HEK293 (cell line): ENCODE results near the gene TFR2.

Experiments used
- ZNF140 ChIP-seq: fragments of 450-650 bp; formaldehyde crosslinking; IDR thresholded peaks from 2 replicates; pipeline ENCODE4 v1.5.1; 2016; ENCODE audit warnings: missing biosample characterization, missing genetic modification characterization
- ZNF24 ChIP-seq: fragments of 450-650 bp; formaldehyde crosslinking; IDR thresholded peaks from 2 replicates; pipeline ENCODE4 v1.5.1; 2016; ENCODE audit warnings: missing biosample characterization, missing genetic modification characterization
- TF ChIP-seq, protein P1 (sequence below): fragments of 450-650 bp; formaldehyde crosslinking; IDR thresholded peaks from 2 replicates; pipeline ENCODE4 v1.5.1; 2017; ENCODE audit warnings: missing biosample characterization, missing genetic modification characterization
- TF ChIP-seq, protein P2 (sequence below): fragments of 450-650 bp; formaldehyde crosslinking; IDR thresholded peaks from 2 replicates; pipeline ENCODE4 v1.5.1; 2016; ENCODE audit warnings: missing biosample characterization, missing genetic modification characterization
- TF ChIP-seq, protein P3 (sequence below): IDR thresholded peaks from 2 replicates; pipeline ENCODE4 v1.6.1; 2011; ENCODE audit warnings: mild to moderate bottlenecking, low read depth, low read length, borderline replicate concordance
- TF ChIP-seq, protein P4 (sequence below): fragments of 450-650 bp; formaldehyde crosslinking; IDR thresholded peaks from 2 replicates; pipeline ENCODE4 v1.5.1; 2016; ENCODE audit warnings: missing biosample characterization, missing genetic modification characterization

DNA sequence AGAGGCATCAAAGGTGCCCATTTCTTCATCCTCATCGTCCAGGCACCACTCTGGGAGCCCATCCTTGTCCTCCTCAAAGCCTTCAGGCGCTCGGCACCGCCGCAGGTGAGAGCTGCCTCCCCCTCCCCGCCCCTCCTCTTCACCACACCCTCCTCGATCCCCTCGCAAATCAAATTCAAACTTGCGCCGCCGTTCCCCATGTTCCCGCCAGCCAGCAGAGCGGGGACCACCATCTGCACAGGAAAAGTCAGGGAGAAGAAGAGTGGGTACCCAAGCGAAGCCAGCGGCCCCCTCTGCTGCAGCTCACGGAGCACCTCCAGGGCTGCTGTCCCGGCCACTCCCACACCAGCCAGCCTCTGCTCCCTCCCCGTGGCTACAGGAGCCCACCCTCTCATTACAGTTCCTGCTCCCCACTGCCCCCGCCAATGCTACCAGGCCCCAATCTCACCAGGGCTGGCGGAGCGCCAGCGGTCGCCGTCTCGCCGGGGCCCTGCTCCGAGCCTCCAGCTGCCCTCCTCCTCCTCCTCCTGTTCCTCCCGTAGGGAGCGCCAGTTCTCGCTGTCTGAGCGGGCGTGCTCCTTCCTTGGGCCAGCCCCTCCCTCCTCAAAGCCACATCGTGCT, 45.0 kb upstream of the TFR2 start:
- no peak for TF ChIP-seq ZNF24 (tag by site-specific recombination)
- TF ChIP-seq, protein P1, sequence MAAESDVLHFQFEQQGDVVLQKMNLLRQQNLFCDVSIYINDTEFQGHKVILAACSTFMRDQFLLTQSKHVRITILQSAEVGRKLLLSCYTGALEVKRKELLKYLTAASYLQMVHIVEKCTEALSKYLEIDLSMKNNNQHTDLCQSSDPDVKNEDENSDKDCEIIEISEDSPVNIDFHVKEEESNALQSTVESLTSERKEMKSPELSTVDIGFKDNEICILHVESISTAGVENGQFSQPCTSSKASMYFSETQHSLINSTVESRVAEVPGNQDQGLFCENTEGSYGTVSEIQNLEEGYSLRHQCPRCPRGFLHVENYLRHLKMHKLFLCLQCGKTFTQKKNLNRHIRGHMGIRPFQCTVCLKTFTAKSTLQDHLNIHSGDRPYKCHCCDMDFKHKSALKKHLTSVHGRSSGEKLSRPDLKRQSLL (tag by site-specific recombination), result no peak
- no peak for TF ChIP-seq ZNF140 (tag by site-specific recombination)
- TF ChIP-seq, protein P2, sequence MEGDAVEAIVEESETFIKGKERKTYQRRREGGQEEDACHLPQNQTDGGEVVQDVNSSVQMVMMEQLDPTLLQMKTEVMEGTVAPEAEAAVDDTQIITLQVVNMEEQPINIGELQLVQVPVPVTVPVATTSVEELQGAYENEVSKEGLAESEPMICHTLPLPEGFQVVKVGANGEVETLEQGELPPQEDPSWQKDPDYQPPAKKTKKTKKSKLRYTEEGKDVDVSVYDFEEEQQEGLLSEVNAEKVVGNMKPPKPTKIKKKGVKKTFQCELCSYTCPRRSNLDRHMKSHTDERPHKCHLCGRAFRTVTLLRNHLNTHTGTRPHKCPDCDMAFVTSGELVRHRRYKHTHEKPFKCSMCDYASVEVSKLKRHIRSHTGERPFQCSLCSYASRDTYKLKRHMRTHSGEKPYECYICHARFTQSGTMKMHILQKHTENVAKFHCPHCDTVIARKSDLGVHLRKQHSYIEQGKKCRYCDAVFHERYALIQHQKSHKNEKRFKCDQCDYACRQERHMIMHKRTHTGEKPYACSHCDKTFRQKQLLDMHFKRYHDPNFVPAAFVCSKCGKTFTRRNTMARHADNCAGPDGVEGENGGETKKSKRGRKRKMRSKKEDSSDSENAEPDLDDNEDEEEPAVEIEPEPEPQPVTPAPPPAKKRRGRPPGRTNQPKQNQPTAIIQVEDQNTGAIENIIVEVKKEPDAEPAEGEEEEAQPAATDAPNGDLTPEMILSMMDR (tag by site-specific recombination), result no peak
- TF ChIP-seq, protein P3, sequence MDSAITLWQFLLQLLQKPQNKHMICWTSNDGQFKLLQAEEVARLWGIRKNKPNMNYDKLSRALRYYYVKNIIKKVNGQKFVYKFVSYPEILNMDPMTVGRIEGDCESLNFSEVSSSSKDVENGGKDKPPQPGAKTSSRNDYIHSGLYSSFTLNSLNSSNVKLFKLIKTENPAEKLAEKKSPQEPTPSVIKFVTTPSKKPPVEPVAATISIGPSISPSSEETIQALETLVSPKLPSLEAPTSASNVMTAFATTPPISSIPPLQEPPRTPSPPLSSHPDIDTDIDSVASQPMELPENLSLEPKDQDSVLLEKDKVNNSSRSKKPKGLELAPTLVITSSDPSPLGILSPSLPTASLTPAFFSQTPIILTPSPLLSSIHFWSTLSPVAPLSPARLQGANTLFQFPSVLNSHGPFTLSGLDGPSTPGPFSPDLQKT, result no peak
- TF ChIP-seq, protein P4, sequence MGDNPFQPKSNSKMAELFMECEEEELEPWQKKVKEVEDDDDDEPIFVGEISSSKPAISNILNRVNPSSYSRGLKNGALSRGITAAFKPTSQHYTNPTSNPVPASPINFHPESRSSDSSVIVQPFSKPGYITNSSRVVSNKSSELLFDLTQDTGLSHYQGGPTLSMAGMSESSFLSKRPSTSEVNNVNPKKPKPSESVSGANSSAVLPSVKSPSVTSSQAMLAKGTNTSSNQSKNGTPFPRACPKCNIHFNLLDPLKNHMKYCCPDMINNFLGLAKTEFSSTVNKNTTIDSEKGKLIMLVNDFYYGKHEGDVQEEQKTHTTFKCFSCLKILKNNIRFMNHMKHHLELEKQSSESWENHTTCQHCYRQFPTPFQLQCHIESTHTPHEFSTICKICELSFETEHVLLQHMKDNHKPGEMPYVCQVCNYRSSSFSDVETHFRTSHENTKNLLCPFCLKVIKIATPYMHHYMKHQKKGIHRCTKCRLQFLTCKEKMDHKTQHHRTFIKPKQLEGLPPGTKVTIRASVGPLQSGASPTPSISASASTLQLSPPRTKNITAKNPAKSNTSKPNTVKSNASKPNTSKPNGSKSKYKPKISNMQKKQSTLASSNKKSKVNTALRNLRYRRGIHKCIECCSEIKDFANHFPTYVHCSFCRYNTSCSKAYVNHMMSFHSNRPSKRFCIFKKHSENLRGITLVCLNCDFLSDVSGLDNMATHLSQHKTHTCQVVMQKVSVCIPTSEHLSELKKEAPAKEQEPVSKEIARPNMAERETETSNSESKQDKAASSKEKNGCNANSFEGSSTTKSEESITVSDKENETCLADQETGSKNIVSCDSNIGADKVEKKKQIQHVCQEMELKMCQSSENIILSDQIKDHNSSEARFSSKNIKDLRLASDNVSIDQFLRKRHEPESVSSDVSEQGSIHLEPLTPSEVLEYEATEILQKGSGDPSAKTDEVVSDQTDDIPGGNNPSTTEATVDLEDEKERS (tag by site-specific recombination), result no peak
